ENCODE measurements around the gene NOS1AP.

Gene NOS1AP

DNA sequence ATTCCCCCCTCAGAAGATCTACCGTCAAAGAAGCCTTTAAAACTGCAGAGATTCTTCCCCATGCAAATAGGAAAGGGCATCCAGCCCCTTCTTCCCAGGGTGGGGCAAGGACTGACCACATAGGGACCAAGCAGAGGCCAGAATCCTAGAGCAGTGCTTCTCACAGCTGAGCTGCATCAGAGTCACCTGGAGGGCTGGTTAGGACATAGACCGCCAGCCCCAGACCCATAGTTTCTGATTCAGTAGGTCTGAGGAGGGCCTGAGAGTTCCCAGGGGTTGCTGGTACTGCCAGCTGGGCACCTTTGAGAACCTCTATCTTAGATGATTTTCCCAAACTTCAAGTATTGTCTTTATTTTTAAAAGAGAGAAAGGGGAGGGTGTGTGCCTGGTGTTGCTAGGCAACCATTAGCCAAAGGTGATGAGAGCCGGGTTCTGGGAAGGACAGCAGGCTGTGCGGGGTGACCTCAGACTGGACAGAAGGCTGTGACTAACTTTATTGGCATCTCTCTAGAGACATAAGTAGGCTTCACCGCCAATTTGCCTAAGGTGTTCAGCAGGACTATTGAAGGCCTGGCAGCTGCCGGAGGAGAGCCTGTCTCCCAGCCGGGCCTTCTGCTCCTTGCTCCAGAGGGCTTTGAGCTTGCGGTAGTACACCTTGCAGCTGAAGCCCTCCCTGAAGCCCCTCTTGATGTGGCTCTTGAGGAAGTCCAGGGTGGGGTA, 304.2 kb downstream of the NOS1AP start:
- DNase-seq = no peak

DNA sequence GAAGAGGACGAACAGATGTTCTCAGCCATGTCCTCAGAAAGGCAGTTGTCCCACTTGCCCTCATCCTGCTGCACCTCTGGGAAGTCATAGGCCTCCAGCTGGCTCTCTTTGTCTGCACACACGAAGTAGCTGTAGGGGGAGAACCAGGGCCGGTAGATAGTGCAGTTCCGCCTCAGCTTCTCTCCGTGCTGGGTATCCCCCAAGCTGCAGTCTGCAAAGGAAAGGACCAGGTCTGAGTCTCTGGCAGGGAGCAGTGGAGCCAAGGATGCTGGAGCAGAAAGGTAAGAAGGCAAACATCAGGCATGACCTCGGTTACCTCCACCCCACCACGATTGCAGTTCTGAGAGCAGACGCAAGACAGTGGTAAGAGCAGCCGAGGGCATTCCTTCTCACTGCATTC, 304.9 kb downstream of the NOS1AP start:
- no peak for DNase-seq

DNA sequence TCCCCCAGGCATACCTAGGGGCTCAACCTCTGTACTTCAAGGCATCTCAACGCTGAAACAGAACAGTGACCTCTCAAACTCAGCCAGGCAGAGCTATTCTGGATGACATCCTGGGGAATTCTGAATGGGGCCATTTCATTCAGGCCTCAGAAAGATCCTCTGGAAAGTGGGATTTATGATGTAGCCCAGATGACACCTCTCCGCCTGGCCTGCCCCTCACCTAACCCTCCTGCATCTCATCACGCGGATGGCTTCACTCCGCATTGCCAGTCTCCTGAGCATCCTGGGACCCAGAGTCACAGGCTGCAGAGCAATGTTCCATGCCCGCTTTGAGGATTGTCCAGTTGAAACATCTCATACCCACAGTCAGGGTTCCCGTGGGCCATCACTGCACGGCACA, 306.0 kb downstream of the NOS1AP start:
- DNase-seq = no peak

DNA sequence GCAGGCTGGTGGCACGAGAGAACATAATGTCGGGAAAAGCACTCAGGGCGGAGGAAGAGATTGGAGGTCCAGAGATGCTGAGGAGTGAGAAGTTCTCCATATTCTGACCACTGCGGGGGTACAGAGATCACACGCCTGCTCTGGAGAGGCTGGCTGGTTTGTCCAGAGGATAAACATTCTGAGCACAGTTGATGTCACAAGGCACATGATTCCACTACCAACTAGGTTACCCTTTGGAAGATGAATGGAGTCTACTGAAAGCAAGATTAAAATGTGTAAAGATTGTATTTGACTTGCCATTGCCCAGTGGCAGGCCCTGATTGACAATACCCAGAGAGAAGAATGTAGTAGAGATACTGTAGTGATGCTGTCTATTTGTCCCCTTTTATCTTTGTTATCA, 307.2 kb downstream of the NOS1AP start, which contains the start of gene SPATA46:
SPATA46 (minus strand) TSS at position 164 of the 400 bp plus-strand sequence; CDS start at position 100, 64 bp downstream.
- no peak for DNase-seq

DNA sequence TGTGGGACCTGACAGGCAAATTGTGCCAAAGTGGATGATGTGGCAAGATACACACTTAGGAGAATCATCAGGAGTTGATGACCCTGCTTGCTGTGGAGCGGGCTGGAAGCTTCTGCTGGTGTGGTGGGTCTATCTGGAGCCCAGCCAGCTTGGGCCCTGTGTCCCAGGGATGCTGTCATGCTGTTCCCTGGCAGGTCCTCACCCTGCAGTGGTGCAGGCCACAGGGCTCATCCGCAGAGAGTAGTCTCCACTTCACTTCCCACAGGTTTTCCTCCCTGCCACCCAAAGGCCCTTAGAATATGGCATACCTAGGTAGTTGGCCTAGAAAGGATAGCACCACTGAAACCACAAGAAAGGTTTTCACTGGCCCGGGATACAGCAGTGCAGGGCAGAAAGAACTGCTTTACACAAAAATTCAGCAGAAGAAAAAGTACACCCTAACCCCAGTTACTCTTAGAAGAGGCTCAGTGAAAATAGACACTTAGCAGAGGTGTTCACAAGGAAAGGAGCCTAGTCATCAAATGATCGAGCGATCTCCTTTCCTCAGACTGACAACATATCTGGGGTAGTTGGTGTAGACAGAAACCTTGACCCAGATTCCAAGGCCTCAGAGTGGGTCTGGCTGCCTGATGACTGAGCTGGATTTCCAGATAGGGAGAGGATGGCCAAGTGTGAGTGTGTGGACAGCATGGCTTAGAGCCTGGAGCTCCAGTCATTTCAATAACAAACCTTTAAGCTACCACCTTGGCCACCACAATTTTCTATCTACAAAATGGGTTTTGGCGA, 310.8 kb downstream of the NOS1AP start:
- DNase-seq = no peak

DNA sequence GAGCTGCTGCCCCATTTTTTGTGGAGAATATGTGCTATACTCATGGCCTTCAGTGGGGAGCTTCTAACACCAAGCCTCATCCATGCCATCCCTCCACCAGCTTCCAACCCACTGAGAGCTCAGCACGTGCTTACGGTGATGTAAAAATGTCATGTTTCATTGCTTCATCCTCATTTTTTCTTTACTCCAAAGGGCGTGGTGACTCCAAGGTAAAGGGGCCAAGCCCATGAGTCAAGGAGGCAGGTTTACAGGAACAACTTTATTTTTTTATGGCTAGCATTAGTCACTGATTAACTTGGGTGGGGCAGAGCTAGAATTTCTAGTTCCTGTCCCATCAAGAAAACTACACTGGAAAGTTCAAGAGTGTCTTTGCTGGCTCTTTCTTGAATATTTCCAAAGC, 311.9 kb downstream of the NOS1AP start, which contains the start of gene C1orf226:
C1orf226 (plus strand) TSS at position 346 of the 400 bp plus-strand sequence. CDS start 174 bp downstream, outside the sequence.
- DNase-seq = no peak

DNA sequence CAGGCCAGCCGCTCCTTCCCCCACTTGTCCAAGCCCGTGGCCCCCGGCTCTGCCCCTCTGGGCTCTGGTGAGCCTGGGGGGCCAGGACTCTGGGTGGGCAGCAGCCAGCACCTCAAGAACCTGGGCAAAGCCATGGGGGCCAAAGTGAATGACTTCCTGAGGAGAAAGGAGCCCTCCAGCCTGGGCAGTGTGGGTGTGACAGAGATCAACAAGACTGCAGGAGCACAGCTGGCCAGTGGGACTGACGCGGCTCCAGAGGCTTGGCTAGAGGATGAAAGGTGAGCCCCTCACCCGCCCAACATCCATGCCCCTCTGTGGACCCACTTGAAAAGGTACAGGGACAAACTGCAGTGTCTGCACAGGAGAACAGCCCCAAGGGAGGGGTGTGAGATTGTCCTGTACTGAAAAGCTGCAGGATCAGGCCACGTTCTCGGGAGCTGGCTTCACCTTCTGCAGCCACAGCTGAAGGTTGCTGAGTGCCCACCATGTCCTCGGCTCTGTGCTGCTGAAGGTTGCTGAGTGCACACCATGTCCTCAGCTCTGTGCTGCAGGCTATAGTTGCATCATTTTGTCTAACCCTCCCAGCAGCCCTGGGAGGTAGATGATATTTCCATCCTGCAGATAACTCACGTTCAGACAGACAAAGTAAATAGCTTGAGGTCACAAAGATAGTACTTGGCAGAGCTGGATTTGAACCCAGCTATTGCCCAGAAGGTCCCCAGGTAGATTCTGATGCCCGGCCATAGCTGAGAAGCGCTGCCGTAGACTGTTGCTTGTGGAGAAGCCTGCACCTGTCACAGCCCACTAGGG, 312.7 kb downstream of the NOS1AP start:
- no peak for DNase-seq

DNA sequence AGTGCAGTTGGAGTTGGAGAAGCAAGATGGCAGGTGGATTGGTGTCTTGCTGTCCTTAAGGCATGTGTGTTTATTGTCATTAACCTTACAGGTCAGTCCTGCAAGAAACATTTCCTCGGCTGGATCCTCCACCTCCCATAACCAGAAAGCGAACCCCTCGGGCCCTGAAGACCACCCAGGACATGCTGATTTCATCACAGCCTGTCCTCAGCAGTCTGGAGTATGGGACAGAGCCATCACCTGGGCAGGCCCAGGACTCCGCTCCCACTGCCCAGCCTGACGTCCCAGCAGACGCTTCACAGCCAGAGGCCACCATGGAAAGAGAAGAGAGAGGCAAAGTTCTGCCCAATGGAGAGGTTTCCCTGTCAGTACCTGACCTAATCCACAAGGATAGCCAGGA, 313.6 kb downstream of the NOS1AP start:
- no peak for DNase-seq

DNA sequence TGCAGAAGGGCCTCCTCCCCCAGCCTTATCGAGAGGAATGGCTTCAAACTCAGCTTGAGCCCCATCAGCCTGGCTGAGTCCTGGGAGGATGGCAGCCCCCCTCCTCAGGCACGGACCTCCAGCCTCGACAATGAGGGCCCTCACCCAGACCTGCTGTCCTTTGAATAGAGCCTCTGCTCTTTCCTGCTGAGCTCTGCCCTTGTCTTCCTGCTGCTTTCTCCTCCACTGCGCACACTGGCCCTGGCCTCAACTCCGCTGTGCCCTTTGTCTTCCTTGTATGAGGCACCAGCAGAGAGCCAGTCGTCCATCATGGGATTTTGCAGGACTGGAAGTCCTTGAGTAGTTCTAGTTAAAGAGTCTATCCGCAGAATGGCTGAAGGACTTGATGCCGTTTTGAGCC, 314.0 kb downstream of the NOS1AP start:
- no peak for DNase-seq

DNA sequence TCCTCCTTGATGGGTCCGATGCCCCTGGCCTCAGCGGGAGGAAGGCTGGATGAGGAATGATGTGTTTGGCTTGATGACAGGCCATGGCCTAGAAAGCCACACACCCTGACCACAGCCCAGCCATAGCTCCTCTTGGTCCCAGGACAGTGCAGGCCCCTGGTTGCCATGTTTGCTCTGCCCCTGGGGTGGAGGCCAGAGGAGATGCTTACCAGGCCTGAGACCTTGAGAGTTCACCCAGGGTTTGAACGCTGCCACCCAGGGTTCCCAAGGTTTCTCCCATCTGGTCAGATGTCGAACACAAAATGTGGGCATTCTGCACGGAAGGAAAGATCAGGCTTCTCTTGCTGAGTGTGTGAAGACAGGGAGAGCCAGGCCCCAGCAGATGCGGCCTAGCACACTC, 314.6 kb downstream of the NOS1AP start:
- no peak for DNase-seq

DNA sequence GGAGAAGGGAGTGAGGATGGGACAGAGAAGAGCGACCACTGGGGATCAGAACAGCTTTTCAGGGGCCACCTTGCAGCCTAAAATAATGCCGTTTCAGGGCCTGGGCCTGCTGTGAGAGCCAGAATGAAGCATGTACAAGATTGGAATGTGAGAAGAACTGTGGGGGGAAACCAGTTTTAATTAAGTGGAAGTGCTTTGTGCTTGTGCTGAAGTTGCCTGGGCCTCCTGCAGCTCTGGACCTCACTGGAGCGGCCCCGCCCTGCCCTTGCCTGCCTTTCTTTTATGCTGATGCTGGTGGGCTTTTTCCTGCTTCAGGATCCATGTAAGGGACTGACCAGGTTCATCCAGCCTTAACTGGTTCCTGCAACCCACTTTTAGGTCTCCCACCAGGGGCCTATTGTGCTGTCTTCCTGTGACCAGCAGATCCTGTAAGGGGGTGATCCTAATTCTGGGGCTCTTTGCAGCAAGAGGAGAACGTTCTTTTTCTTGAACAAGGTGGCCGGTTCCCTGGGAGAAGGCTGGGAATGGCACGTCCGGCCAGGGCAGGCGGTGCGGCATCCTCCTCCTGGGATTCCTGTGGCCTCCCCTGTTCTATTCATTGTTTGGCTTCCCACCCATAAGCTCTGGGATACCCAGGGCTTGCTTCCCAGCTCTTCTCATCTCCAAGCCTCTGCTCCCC, 315.2 kb downstream of the NOS1AP start:
- no peak for DNase-seq

DNA sequence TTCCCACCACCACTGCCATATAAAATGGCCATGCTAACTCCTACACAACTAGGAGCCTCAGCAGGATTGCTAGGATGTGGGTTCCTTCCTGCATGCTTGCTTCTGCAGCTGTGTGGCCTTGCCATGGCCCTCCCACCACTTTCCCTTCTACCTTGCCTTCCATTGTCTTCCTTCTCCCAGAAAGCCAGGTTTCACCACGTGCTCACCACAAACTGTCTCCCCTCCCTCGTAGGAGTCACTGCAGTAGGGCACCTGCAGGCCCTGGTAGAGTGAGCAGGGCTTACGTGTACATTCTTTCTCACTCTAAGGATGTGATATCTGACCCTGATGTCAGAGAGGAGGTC, 315.8 kb downstream of the NOS1AP start:
- DNase-seq = no peak

DNA sequence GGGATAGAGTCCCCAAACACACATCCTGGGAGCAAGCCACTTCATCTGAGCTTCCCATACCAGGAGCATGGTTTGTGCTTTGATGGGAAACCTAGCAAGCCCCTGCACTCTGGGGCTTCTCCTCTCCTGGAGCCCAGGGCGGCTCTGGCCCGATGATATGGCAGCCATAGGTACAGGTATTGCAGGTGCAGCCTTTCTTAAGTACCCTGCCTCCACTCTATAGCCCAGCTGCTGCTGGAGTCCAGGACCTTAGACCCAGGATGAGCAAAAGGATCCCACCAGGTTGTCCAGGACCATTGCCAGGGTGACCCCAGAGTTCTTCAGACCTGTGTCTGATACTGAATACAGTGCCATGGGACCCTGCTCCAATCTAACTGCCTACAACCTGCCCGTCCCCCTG, 316.2 kb downstream of the NOS1AP start:
- no peak for DNase-seq

DNA sequence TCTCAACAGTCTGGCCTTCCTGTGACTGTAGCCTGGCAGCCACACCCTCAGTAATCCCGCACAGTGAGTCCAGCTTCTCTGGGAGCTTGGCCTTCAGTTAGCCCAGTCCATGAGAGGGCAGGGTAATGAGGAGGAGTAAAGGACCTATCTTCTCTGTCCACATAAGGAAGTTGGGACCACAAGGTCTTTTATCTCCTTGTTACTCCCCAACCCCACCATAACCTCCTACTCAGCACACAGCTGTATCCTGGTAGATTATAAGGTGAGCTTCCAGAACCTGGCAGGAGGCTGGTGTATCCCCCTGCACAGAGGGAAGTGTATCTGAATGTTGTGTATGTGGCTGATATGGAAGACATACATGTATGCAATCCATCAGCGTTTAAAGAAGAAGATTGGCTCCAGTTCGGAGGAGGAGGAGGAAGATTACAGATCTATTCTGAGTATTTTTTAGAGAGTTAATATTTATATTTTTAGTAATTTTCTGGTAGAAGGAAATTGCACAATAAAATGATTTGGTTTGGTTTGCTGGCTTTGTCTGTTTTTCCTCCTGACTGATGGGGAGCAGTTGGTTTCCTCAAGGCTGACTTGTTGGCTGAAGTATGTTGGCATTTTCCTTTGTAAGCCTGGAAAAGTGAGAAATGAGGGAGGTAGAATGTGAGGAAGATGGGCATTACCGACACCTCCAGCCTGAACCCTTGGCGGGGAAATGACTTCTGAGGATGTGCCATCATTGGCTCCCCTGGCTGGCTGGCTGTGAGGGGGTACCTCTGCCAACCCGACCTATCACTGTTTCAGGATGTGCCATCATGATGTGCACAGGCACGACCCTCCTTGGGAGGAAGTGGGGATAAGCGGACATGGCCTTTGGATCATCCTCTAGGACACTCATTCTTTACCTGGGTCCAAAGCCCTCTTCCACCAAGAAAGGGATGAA, 317.1 kb downstream of the NOS1AP start:
- DNase-seq = no peak

DNA sequence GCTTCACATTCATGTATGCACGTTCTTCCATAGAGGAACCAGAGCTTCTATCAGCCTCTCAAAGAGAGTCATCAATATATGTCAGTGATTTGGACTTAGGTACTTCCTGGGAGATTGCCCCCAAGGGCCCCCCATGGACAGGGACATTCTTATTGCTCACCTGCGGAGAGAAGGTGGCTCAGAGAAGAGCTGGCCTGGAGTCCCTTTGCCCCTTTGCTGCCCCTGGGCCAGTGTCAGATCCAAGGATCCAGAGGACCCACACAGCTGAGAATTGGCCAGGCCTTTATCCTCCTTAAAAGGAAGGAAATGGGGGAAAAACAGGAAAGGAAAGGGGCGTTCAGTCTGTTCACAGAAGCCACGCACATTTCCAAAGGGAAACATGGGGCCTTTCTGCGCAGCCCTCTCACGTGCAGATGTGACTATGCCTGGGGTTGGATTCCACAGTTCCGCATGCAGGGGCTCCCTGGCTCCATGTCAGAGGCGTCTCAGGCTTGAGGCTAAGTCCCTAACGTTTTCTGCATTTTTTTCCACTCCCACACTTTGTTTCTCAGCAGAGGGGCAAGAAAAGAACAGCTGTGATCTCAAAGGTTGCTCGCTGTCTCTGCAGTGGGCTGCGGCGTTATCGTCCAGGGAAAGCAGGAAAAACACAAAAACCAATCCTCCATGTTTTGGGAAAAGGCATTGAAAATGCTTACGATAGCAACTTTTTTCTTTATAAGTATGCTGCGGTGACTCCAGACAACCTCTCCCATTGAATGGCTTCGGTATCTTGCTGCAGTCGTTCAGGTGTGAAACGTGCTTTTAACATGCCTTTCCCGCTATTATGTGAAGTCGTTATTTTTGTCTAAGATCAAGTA, 318.0 kb downstream of the NOS1AP start:
- DNase-seq = no peak

DNA sequence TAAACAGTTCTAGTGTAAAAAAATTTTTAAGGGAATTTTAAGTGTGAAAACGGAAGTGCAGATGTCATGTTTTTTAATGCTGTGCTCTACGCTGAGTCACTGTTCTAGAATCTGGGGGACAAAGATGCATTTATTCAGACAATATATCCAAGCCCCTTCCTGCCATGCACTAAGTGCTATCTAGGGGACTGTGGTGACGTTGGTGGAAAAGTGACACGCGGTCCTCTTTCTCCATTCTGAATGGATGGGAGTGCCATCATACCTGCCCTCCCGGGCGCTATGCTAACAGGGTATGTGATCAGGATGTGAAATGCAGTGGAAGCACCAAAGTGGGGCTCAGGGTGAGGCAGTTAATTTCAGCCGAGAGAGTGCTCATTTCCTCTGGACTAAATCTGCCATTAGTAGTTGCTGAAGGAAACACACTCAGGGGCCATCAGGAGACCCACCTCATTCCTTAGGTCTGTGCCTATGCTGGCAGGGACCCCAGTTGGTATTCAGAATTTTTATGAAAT, 318.6 kb downstream of the NOS1AP start:
- DNase-seq = no peak

DNA sequence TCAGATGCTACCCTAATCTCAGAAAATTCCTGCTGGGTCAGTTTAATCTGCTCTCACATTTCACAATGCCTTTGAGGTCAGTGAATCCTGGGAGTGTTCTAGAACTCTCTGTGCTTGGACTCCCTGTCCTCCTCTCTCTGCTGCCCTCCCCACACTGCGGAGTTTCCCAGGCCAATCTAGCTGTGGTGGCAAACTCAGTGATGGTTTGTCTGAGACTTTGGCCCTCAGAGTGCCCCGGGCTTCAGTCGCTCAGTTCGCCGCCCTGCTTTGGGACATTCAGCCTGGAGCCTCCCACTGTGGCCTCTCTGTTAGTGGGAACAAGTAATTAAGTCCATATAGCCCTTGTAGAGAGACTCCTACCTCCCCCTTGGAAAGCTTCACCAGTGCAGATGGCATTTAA, 319.1 kb downstream of the NOS1AP start:
- DNase-seq = no peak

DNA sequence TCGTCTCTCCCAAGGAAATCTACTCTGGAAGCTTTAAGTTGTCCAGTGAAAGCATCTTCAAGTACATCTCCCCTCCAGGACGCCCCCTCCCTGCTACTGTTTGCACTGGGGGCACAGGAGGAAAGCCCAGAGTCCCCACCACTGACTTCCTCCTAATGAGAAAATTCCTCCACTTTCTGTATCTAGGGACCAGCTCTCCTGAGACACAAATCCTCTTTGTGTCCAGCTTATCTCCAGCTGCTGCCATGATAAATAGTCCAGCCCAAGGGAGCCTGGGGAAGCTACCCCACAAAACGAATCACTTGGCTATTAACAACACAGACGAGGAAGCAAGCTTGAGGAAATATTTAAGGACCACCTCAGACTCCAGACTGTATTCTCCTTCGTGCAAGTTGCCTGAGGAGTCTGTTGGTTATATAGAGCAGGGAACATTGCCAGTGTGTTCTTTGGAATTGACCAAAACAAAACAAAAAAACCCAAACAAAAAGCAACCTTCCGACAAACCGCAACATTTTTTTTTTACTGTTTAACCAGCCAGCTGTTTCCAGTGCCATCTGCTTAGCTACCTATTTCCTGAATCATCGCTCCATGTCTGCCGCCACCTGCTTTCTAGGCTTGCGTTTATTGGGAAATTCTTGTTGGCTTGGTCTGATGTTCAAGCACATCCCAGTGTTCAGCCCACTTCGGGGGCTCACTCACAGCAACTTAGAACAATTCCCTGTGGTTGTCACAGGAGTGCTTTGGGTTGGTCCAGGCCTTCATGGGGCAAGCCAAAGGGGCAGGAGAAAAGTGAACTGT, 319.7 kb downstream of the NOS1AP start:
- DNase-seq = no peak

DNA sequence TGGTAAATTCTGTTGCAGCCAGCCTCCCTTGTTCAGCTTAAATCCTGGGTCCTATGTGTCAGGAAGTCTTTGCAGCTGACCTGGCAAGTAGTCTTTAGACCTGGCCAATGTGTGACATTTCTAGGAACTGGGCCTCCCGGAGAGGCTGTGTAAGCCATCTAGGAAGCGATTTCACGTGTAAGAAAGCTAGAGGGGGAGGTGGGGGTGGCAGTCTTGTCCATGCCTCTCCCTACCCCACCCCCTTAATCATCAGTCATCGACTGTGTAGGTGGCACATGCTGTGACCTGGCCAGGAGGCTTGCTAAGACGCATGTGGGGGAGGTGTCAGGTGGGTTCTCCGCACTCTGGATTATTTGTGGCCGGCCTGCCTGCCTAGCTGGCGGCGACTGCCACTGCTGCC, 320.5 kb downstream of the NOS1AP start:
- DNase-seq = no peak
